Stomach (tissue), 4 donors: Measurements from ENCODE around the gene CRYBA1.

ENCODE experiments used
- POLR2A ChIP-seq, 4 donors: fragments of 450-650 bp; IDR thresholded peaks; one replicate each; pipeline ENCODE4 v1.6.1; 2016; ENCODE audit warnings: antibody characterized with exemption in 4 of 4, control low read depth in 2 of 4, mild to moderate bottlenecking in 1 of 4, moderate library complexity in 1 of 4
- POLR2AphosphoS5 ChIP-seq, 3 donors: sonication (generic); formaldehyde crosslinking; IDR thresholded peaks; one replicate each; pipeline ENCODE4 v1.6.1; 2016; ENCODE audit warnings: antibody characterized with exemption in 3 of 3
- TF ChIP-seq, protein P1 (sequence below), 7 experiments: fragments of 450-650 bp in 4 of 7; fragments of 200-600 bp in 3 of 7; sonication (generic) in 3 of 7; IDR thresholded peaks; one replicate each; pipeline ENCODE4 v1.5.1; 2016 to 2019; ENCODE audit warnings: antibody characterized with exemption in 7 of 7, control low read depth in 2 of 7, mild to moderate bottlenecking in 1 of 7

DNA sequence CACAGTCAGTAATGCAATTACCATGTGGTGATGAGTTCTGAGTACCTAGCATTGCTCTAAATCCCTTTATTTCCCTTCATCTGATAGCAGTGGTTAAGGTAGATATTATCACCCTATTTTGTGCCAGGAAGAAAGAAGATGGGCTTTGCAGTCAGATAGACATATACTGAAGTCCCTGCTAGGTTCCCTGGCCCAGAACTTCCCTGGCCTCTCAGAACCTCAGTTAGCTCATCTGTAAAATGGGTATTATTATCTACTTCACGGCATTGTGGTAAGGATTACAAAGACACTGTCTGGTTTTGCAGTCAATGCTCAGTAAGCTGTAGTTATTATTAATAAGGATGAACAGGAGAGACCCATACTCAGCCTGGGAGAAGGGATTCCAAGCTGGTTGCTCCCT is 4.6 kb upstream of the CRYBA1 start:
- TF ChIP-seq, protein P1, sequence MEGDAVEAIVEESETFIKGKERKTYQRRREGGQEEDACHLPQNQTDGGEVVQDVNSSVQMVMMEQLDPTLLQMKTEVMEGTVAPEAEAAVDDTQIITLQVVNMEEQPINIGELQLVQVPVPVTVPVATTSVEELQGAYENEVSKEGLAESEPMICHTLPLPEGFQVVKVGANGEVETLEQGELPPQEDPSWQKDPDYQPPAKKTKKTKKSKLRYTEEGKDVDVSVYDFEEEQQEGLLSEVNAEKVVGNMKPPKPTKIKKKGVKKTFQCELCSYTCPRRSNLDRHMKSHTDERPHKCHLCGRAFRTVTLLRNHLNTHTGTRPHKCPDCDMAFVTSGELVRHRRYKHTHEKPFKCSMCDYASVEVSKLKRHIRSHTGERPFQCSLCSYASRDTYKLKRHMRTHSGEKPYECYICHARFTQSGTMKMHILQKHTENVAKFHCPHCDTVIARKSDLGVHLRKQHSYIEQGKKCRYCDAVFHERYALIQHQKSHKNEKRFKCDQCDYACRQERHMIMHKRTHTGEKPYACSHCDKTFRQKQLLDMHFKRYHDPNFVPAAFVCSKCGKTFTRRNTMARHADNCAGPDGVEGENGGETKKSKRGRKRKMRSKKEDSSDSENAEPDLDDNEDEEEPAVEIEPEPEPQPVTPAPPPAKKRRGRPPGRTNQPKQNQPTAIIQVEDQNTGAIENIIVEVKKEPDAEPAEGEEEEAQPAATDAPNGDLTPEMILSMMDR (IDR thresholded peaks at IDR 0.05): no peak
- no peak for TF ChIP-seq POLR2AphosphoS5 (IDR thresholded peaks at IDR 0.05)
- TF ChIP-seq POLR2A (IDR thresholded peaks at IDR 0.05): no peak
